HepG2 (cell line): Measurements from ENCODE around the gene STRN4. TPM values are rescaled to one million over a fixed set of nuclear protein-coding genes. Genes with fewer than 3 reads are reported as not detected.

Source experiments
- ATF7 ChIP-seq, 2 experiments: fragments of 450-650 bp in 1 of 2; sonication (generic) in 1 of 2; formaldehyde crosslinking in 1 of 2; IDR thresholded peaks; 2 replicates each; pipeline versions ENCODE4 v1.4.0 to v1.6.1; 2016 to 2020; ENCODE audit warnings: antibody characterized with exemption in 1 of 2, mild to moderate bottlenecking in 1 of 2, missing genetic modification reagents in 1 of 2
- FOXO1 ChIP-seq: sonication (generic); formaldehyde crosslinking; IDR thresholded peaks from 2 replicates; pipeline ENCODE4 v1.4.0; 2020; ENCODE audit warnings: missing genetic modification reagents
- KDM1A ChIP-seq: IDR thresholded peaks from 2 replicates; pipeline ENCODE4 v1.6.1; 2016; ENCODE audit warnings: missing compliant biosample characterization
- KLF13 ChIP-seq: sonication (generic); formaldehyde crosslinking; IDR thresholded peaks from 2 replicates; pipeline ENCODE4 v1.4.0; 2020; ENCODE audit warnings: mild to moderate bottlenecking, missing genetic modification reagents
- NR2F1 ChIP-seq, 2 experiments: fragments of 450-650 bp in 1 of 2; formaldehyde crosslinking in 1 of 2; IDR thresholded peaks; 2 replicates each; pipeline versions ENCODE4 v1.5.0 to v1.6.1; 2016 to 2020; ENCODE audit warnings: mild to moderate bottlenecking in 1 of 2, missing compliant biosample characterization in 1 of 2, missing genetic modification reagents in 1 of 2, moderate library complexity in 1 of 2
- PLSCR1 ChIP-seq: sonication (generic); formaldehyde crosslinking; IDR thresholded peaks from 2 replicates; pipeline ENCODE4 v1.5.0; 2020; ENCODE audit warnings: missing genetic modification reagents, mild to moderate bottlenecking, borderline replicate concordance
- POGK ChIP-seq: sonication (generic); formaldehyde crosslinking; conservative IDR thresholded peaks from 2 replicates; pipeline ENCODE4 v1.8.0; 2022; ENCODE audit warnings: mild to moderate bottlenecking, moderate library complexity, missing genetic modification reagents
- POLR2AphosphoS5 ChIP-seq: IDR thresholded peaks from 2 replicates; pipeline ENCODE4 v1.6.1; 2012; ENCODE audit warnings: low read depth, low read length
- SETDB1 ChIP-seq: sonication (generic); formaldehyde crosslinking; IDR thresholded peaks from 2 replicates; pipeline ENCODE4 v1.5.1; 2020; ENCODE audit warnings: missing genetic modification reagents, mild to moderate bottlenecking, borderline replicate concordance
- SKI ChIP-seq: fragments of 450-650 bp; IDR thresholded peaks from one replicate; pipeline ENCODE4 v1.6.1; 2018; ENCODE audit warnings: mild to moderate bottlenecking; ENCODE audit not compliant: partially characterized antibody
- SP140L ChIP-seq: sonication (generic); formaldehyde crosslinking; IDR thresholded peaks from 2 replicates; pipeline ENCODE4 v1.4.0; 2020; ENCODE audit warnings: missing genetic modification reagents, borderline replicate concordance
- SRSF1 ChIP-seq: fragments of 200-400 bp; formaldehyde crosslinking; optimal IDR thresholded peaks from 2 replicates; pipeline ENCODE3; 2017; ENCODE audit warnings: mild to moderate bottlenecking, low read depth, low read length, moderate library complexity
- TSC22D2 ChIP-seq: sonication (generic); formaldehyde crosslinking; IDR thresholded peaks from 2 replicates; pipeline ENCODE4 v1.5.1; 2020; ENCODE audit warnings: missing genetic modification reagents, mild to moderate bottlenecking, borderline replicate concordance
- ZBTB10 ChIP-seq: sonication (generic); formaldehyde crosslinking; IDR thresholded peaks from 2 replicates; pipeline ENCODE4 v1.4.0; 2020; ENCODE audit warnings: missing genetic modification reagents, borderline replicate concordance
- ZBTB44 ChIP-seq: sonication (generic); formaldehyde crosslinking; IDR thresholded peaks from 2 replicates; pipeline ENCODE4 v1.4.0; 2020; ENCODE audit warnings: missing genetic modification reagents
- ZC3H13 ChIP-seq: sonication (generic); formaldehyde crosslinking; IDR thresholded peaks from 2 replicates; pipeline ENCODE4 v1.8.1; 2023; ENCODE audit warnings: mild to moderate bottlenecking, missing genetic modification reagents, moderate library complexity
- ZNF337 ChIP-seq: sonication (generic); formaldehyde crosslinking; IDR thresholded peaks from 2 replicates; pipeline ENCODE4 v1.5.1; 2020; ENCODE audit warnings: missing genetic modification reagents, low read depth, mild to moderate bottlenecking, borderline replicate concordance
- ZNF350 ChIP-seq: sonication (generic); formaldehyde crosslinking; IDR thresholded peaks from 2 replicates; pipeline ENCODE4 v1.4.0; 2020; ENCODE audit warnings: mild to moderate bottlenecking, low read depth, missing genetic modification reagents, borderline replicate concordance
- ZNF383 ChIP-seq: sonication (generic); formaldehyde crosslinking; IDR thresholded peaks from 2 replicates; pipeline ENCODE4 v1.4.0; 2020; ENCODE audit warnings: missing genetic modification reagents, mild to moderate bottlenecking, borderline replicate concordance
- ZNF441 ChIP-seq: sonication (generic); formaldehyde crosslinking; IDR thresholded peaks from 2 replicates; pipeline ENCODE4 v1.7.0; 2021; ENCODE audit warnings: missing genetic modification reagents, borderline replicate concordance
- ZNF501 ChIP-seq: sonication (generic); formaldehyde crosslinking; IDR thresholded peaks from 2 replicates; pipeline ENCODE4 v1.5.1; 2020; ENCODE audit warnings: mild to moderate bottlenecking, moderate library complexity, missing genetic modification reagents
- ZNF562 ChIP-seq: sonication (generic); formaldehyde crosslinking; IDR thresholded peaks from 2 replicates; pipeline ENCODE4 v1.8.0; 2022; ENCODE audit warnings: missing genetic modification reagents, borderline replicate concordance
- polyA plus RNA-seq, 8 experiments: library from polyadenylated mRNA; depleted of rRNA in 3 of 8; stranded (reverse) in 7 of 8; unstranded in 1 of 8; fragments of >200 nt; fragmentation: Illumina TruSeq in 4 of 8; extraction: Trizol in 4 of 8; gene quantifications; 2 replicates each; pipeline versions ENCODE4 v1.2.1 to v1.2.3, GENCODE V29; 2011 to 2016; ENCODE audit warnings: low read depth in 4 of 8, missing spikeins in 1 of 8, mixed read lengths in 1 of 8; ENCODE audit not compliant: insufficient read depth in 1 of 8
- total RNA-seq, 5 experiments: library from RNA; depleted of rRNA; stranded (reverse); fragments of >200 nt; fragmentation: Illumina TruSeq; extraction: Trizol; gene quantifications; 2 replicates each; pipeline ENCODE4 v1.2.3, GENCODE V29; 2016; ENCODE audit warnings: low read depth in 1 of 5

STRN4 gene
- total and polyA plus RNA-seq, 2 of the 13 experiments (the other 11 are each of a cell fraction or from before 2014, with no cell fraction given), result 43.1 to 57.3 TPM

- TF ChIP-seq POGK (CRISPR knock-in tag), result 0 out of 2 replicates have a peak, but pooled peaks have one; percentile 14
- no peak for TF ChIP-seq KLF13 (CRISPR knock-in tag)
- TF ChIP-seq ZBTB10 (CRISPR knock-in tag), result no peak
- TF ChIP-seq ZNF562 (CRISPR knock-in tag), result no peak
- TF ChIP-seq ZNF350, result 0 out of 2 replicates have a peak, but pooled peaks have one; percentile 4
- no peak for TF ChIP-seq ATF7 (IDR thresholded peaks at IDR 0.05)
- no peak for TF ChIP-seq ATF7 (CRISPR knock-in tag; IDR thresholded peaks at IDR 0.05)
- TF ChIP-seq TSC22D2, result no peak
- TF ChIP-seq POLR2AphosphoS5, result no peak
- no peak for TF ChIP-seq ZBTB44 (CRISPR knock-in tag)
- 0 out of 2 replicates have a peak, but pooled peaks have one; percentile 30 for TF ChIP-seq ZNF383 (CRISPR knock-in tag)
- TF ChIP-seq FOXO1 (CRISPR knock-in tag), result no peak
- TF ChIP-seq PLSCR1 (CRISPR knock-in tag), result no peak
- no peak for TF ChIP-seq ZNF337 (CRISPR knock-in tag)
- no peak for TF ChIP-seq SETDB1 (CRISPR knock-in tag)
- TF ChIP-seq ZC3H13 (CRISPR knock-in tag), result 0 out of 2 replicates have a peak, but pooled peaks have one; percentile 50
- TF ChIP-seq NR2F1 (CRISPR knock-in tag; IDR thresholded peaks at IDR 0.05), result no peak
- TF ChIP-seq SP140L (CRISPR knock-in tag), result no peak
- TF ChIP-seq ZNF501, result 0 out of 2 replicates have a peak, but pooled peaks have one; percentile 42
- no peak for TF ChIP-seq SRSF1
- TF ChIP-seq SKI, result no peak
- no peak for TF ChIP-seq ZNF441 (CRISPR knock-in tag)
- TF ChIP-seq KDM1A (CRISPR knock-in tag), result no peak
Measured at GRCh38 chr19:46715975-46716671, 30.1 kb downstream of the STRN4 start (continued).
